Mammary epithelial cell (primary cell): Measurements from ENCODE around the gene SUCNR1.

Source experiments
- CTCF ChIP-seq, 2 donors: IDR thresholded peaks in 1 of 2; conservative IDR thresholded peaks in 1 of 2; 2 replicates each; pipeline ENCODE4 v1.5.1; 2011 to 2012; ENCODE audit warnings: inconsistent platforms in 2 of 2, low read length in 2 of 2, mild to moderate bottlenecking in 2 of 2, control low read depth in 1 of 2, low read depth in 1 of 2; ENCODE audit not compliant: insufficient read depth in 1 of 2; ENCODE audit errors: extremely low read depth in 1 of 2
- EZH2 ChIP-seq: IDR thresholded peaks from 2 replicates; pipeline ENCODE4 v1.6.1; 2012; ENCODE audit warnings: low read length, inconsistent platforms, borderline replicate concordance

GRCh38 chr3:151900460-151900859 is 27.0 kb downstream of the SUCNR1 start:
- no peak for TF ChIP-seq CTCF (conservative IDR thresholded peaks at IDR 0.05 in 1 of 2, IDR thresholded peaks at IDR 0.05 in 1 of 2; ENCODE audit: extremely low read depth in 1 of 2, insufficient read depth in 1 of 2, low read depth in 1 of 2, low read length in 2 of 2)
- TF ChIP-seq EZH2: no peak
